HAP-1 (cell line): ENCODE measurements around the gene FUBP1.

Source experiments
- DNase-seq, 2 experiments: peaks; one replicate each; pipeline ENCODE4 v3.0.0-alpha.2; 2016 to 2020; ENCODE audit warnings: low spot score in 2 of 2
- H3K27me3 ChIP-seq: fragments of 250-450 bp; sonication (Bioruptor Pico); 2 replicates; pipeline ENCODE4 v1.5.1; 2020; ENCODE audit warnings: low read depth, mild to moderate bottlenecking, moderate library complexity
- H3K36me3 ChIP-seq: fragments of 250-450 bp; sonication (Bioruptor Pico); replicated peaks from 2 replicates; pipeline ENCODE4 v1.5.1; 2020; ENCODE audit warnings: mild to moderate bottlenecking
- H3K4me1 ChIP-seq: fragments of 250-450 bp; sonication (Bioruptor Pico); 2 replicates; pipeline ENCODE4 v1.5.1; 2020; ENCODE audit warnings: mild to moderate bottlenecking
- H3K4me3 ChIP-seq: fragments of 250-450 bp; sonication (Bioruptor Pico); 2 replicates; pipeline ENCODE4 v1.5.1; 2020; ENCODE audit warnings: mild to moderate bottlenecking, moderate library complexity
- H3K9me3 ChIP-seq: fragments of 250-450 bp; sonication (Bioruptor Pico); 2 replicates; pipeline ENCODE4 v1.5.1; 2020; ENCODE audit warnings: mild to moderate bottlenecking, moderate library complexity
- in situ Hi-C: fragments of 300-500 bp; cut with MboI; formaldehyde crosslinking; loops from 3 replicates; pipeline ENCODE4 v1.14.3; 2020; ENCODE audit warnings: low sequenced_read_pairs, inconsistent platforms, mixed read lengths

The FUBP1 gene

GRCh38 chr1:77976433-77977076, 2.3 kb downstream of the FUBP1 start:
- peak in 1 of 2 experiments; percentile 50 for DNase-seq
- H3K4me1 ChIP-seq: peaks cover 20% of the 10 kb centered on the region
- peaks cover 26% of the 10 kb centered on the region for H3K36me3 ChIP-seq
- no peaks in the 10 kb centered on the region for H3K27me3 ChIP-seq
- H3K4me3 ChIP-seq: peak overlapping the region; percentile 63
- in situ Hi-C loops: no loop called here
- H3K9me3 ChIP-seq: no peaks in the 10 kb centered on the region

- peaks cover 22% of the 10 kb centered on the region for H3K4me1 ChIP-seq
- H3K27me3 ChIP-seq: no peaks in the 10 kb centered on the region
- peak overlapping the region; percentile 63 for H3K4me3 ChIP-seq
- DNase-seq: no peak
- in situ Hi-C loops: no loop called here
- H3K36me3 ChIP-seq: peaks cover 31% of the 10 kb centered on the region
- H3K9me3 ChIP-seq: no peaks in the 10 kb centered on the region
Observed at GRCh38 chr1:77975907-77976306, 3.0 kb downstream of the FUBP1 start.

DNA sequence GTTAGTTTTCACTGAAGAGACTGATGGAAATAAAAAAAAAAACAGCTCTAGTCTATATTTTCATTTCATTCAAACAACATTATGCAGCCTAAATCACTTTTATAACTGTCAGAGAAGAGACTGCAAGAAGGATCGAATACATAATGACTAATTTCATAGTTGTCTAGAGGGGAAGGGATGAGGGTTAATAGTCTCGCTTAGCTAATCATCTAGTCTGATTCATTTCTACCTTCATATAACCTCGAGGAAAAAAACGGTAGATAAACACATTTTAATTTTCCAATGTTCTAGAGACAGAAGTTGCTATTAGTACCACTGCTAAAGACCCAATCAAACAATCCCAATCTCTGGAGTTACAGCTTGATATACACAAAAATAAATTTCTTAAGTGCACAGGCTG, 3.5 kb downstream of the FUBP1 start:
- Histone ChIP-seq H3K4me3 (peak overlapping the region; percentile 63), H3K9me3 (no peaks in the 10 kb centered on the region), H3K36me3 (peaks cover 36% of the 10 kb centered on the region), H3K27me3 (no peaks in the 10 kb centered on the region), H3K4me1 (peaks cover 23% of the 10 kb centered on the region)
- no peak for DNase-seq
- in situ Hi-C loops: no loop called here

DNA sequence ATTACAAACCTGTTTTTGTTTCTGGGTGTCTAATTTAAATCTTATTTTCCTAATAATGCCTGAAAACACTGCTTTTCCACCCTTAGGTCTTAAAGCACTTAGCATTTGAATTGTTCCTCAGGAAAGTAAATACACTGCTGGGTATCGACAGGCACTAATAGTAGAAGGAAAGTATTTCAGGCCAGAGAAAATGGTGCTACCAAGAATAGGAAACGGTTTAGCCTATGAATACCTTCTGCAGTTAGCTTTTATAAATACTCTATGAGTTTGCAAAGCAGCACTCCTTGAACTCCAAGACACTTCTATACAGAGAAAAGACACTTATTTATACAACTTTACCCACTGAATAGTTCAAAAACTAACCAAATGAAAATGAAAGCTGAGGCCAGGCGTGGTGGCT, 6.8 kb downstream of the FUBP1 start:
- Histone ChIP-seq H3K4me3 (no peak overlapping the region), H3K4me1 (peaks cover 26% of the 10 kb centered on the region), H3K9me3 (no peaks in the 10 kb centered on the region), H3K36me3 (peaks cover 60% of the 10 kb centered on the region), H3K27me3 (no peaks in the 10 kb centered on the region)
- peak in 1 of 2 experiments; percentile 94 for DNase-seq
- in situ Hi-C loops: no loop called here

GRCh38 chr1:77970192-77970591, 8.7 kb downstream of the FUBP1 start:
- no peak for DNase-seq
- H3K27me3 ChIP-seq: no peaks in the 10 kb centered on the region
- no peaks in the 10 kb centered on the region for H3K9me3 ChIP-seq
- in situ Hi-C loops: no loop called here
- H3K36me3 ChIP-seq: peaks cover 73% of the 10 kb centered on the region
- no peak overlapping the region for H3K4me3 ChIP-seq
- peaks cover 21% of the 10 kb centered on the region for H3K4me1 ChIP-seq

GRCh38 chr1:77966291-77966690, 12.6 kb downstream of the FUBP1 start:
- no peak overlapping the region for H3K4me3 ChIP-seq
- in situ Hi-C loops: no loop called here
- peaks cover 7% of the 10 kb centered on the region for H3K4me1 ChIP-seq
- peaks cover 99% of the 10 kb centered on the region for H3K36me3 ChIP-seq
- H3K9me3 ChIP-seq: no peaks in the 10 kb centered on the region
- no peak for DNase-seq
- no peaks in the 10 kb centered on the region for H3K27me3 ChIP-seq

DNA sequence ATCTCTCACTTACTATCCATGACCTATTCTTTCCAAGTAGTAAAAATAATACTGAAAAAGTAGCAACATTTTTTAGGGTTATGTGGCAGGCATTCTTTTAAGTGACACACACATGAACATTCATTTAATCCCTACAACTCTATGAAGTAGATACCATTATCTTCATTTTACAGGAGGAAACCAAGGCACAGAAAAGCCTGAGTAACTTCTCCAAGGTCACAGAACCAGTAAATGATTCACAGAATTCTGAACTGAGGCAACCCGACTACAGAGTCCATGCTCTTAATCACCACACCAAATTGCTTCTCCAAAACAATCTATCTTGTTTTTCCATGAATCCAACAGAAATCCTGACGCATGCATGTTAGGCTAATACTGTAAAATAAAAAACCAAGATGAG, 17.5 kb downstream of the FUBP1 start:
- in situ Hi-C loops: no loop called here
- H3K4me3 ChIP-seq: no peak overlapping the region
- peaks cover 100% of the 10 kb centered on the region for H3K36me3 ChIP-seq
- no peaks in the 10 kb centered on the region for H3K27me3 ChIP-seq
- DNase-seq: no peak
- no peaks in the 10 kb centered on the region for H3K9me3 ChIP-seq
- H3K4me1 ChIP-seq: no peaks in the 10 kb centered on the region

DNA sequence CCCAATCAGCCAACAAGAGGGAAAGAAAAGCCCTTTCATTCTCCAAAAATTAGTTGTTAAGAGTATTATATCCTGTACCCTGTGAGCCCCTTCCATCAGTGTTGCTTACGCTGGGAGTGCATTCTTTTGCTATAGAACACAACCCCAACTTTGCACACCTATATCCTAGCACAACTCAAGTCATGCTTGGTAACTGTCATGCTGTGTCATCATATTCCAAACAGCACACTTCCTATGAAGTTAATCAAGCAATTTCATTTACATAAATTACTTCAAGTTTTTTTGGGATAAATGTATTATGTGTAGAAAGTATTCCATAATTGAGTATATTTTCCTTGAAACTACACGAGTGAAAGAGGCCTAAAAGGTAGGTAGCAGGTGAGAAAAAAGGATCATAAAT, 20.0 kb downstream of the FUBP1 start:
- H3K27me3 ChIP-seq: no peaks in the 10 kb centered on the region
- DNase-seq: no peak
- no peaks in the 10 kb centered on the region for H3K9me3 ChIP-seq
- in situ Hi-C loops: no loop called here
- no peaks in the 10 kb centered on the region for H3K4me1 ChIP-seq
- H3K36me3 ChIP-seq: peaks cover 100% of the 10 kb centered on the region
- H3K4me3 ChIP-seq: no peak overlapping the region

GRCh38 chr1:77958391-77958790, 20.5 kb downstream of the FUBP1 start:
- H3K36me3 ChIP-seq: peaks cover 100% of the 10 kb centered on the region
- no peaks in the 10 kb centered on the region for H3K4me1 ChIP-seq
- no peak overlapping the region for H3K4me3 ChIP-seq
- no peaks in the 10 kb centered on the region for H3K27me3 ChIP-seq
- no peaks in the 10 kb centered on the region for H3K9me3 ChIP-seq
- no peak for DNase-seq
- in situ Hi-C loops: no loop called here

DNA sequence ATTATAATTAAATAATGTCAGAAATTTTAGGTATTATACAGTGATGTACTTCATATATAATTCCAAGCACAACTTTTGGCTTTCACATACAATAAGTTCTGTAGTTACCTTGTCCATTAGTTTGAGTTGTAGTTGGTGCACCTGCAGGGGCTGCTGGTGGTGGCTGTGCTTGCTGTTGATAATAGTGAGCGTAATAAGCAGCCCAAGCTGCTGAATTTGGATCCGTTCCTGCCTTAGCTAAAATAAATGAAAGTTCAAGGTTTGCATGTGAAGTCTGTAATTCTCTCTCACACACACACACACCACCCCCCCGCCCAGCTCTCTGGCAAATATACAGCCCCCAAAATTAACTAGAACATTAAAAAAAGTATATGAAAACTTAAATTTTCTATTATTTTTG, 22.4 kb downstream of the FUBP1 start:
- Histone ChIP-seq H3K4me3 (no peak overlapping the region), H3K4me1 (no peaks in the 10 kb centered on the region), H3K9me3 (no peaks in the 10 kb centered on the region), H3K27me3 (no peaks in the 10 kb centered on the region), H3K36me3 (peaks cover 98% of the 10 kb centered on the region)
- no peak for DNase-seq
- in situ Hi-C loops: no loop called here

GRCh38 chr1:77955709-77956108, 23.2 kb downstream of the FUBP1 start:
- H3K36me3 ChIP-seq: peaks cover 98% of the 10 kb centered on the region
- DNase-seq: no peak
- H3K9me3 ChIP-seq: no peaks in the 10 kb centered on the region
- H3K27me3 ChIP-seq: no peaks in the 10 kb centered on the region
- H3K4me1 ChIP-seq: no peaks in the 10 kb centered on the region
- no peak overlapping the region for H3K4me3 ChIP-seq
- in situ Hi-C loops: no loop called here

GRCh38 chr1:77954521-77954920, 24.4 kb downstream of the FUBP1 start:
- no peaks in the 10 kb centered on the region for H3K9me3 ChIP-seq
- no peaks in the 10 kb centered on the region for H3K27me3 ChIP-seq
- DNase-seq: no peak
- in situ Hi-C loops: no loop called here
- H3K4me1 ChIP-seq: no peaks in the 10 kb centered on the region
- H3K4me3 ChIP-seq: no peak overlapping the region
- H3K36me3 ChIP-seq: peaks cover 93% of the 10 kb centered on the region

GRCh38 chr1:77953907-77954306, 25.0 kb downstream of the FUBP1 start:
- no peak for DNase-seq
- Histone ChIP-seq H3K36me3 (peaks cover 88% of the 10 kb centered on the region), H3K4me3 (no peak overlapping the region), H3K4me1 (no peaks in the 10 kb centered on the region), H3K27me3 (no peaks in the 10 kb centered on the region), H3K9me3 (no peaks in the 10 kb centered on the region)
- in situ Hi-C loops: no loop called here

DNA sequence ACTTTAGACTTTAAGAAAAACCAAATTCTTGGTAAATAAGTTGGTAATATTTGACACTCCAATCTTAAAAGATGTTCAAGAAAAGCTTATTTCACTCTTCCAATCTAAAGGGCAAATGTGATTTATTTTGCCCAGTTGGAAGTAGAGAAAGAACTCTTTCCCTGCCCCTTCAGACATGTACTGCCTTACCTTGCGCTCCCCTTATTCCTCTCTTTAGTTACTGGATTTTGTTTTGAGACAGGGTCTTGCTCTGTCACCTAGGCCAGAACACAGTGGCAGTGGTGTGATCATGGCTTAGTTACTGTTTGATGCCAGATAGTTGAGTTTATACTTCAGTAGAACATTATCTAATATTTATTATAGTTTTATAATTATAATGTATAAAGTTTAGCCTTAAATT, 27.5 kb downstream of the FUBP1 start:
- H3K4me3 ChIP-seq: no peak overlapping the region
- H3K27me3 ChIP-seq: no peaks in the 10 kb centered on the region
- in situ Hi-C loops: no loop called here
- no peaks in the 10 kb centered on the region for H3K9me3 ChIP-seq
- no peaks in the 10 kb centered on the region for H3K4me1 ChIP-seq
- peaks cover 88% of the 10 kb centered on the region for H3K36me3 ChIP-seq
- DNase-seq: no peak

DNA sequence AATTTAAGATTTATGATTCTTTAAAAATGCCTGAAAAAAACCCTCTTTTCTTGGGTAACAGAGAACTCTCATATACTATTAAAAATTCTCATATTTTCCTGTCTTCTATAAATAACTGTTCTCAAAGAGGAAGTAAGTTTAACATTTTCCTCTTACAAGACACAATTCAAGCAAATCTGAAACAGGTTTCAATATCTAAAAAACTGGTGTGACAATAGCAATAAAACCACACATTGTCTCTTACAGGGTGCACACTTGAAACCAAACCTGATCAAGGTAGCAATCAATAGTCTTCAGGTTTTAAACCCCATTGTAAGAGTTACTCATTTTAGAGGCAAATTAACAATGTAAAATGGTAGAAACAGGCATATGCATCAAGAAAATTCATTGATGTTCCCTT, 28.0 kb downstream of the FUBP1 start:
- Histone ChIP-seq H3K36me3 (peaks cover 87% of the 10 kb centered on the region), H3K4me1 (no peaks in the 10 kb centered on the region), H3K9me3 (no peaks in the 10 kb centered on the region), H3K4me3 (no peak overlapping the region), H3K27me3 (no peaks in the 10 kb centered on the region)
- no peak for DNase-seq
- in situ Hi-C loops: no loop called here
